ENCODE data around the gene BYSL.

DNA sequence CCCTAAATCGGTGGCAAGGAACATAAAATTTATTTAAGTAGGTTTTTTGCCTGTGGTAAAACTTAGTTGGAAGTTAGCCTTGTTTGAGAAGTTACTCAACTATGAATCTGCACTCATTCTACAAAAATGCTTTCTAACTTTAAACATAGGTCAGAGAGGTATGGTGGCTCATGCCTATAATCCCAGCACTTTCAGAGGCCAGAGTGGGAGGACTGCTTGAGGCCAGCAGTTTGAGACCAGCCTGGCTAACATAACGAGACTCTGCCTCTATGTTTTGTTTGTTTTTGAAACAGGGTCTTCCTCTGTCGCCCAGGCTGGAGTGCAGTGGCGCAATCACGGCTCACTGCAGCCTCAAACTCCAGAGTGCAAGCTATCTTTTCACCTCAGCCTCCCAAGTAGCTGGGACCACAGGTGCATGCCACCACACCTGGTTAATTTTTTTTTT lies 42.3 kb upstream of the BYSL start:
- TF ChIP-seq, protein P1, sequence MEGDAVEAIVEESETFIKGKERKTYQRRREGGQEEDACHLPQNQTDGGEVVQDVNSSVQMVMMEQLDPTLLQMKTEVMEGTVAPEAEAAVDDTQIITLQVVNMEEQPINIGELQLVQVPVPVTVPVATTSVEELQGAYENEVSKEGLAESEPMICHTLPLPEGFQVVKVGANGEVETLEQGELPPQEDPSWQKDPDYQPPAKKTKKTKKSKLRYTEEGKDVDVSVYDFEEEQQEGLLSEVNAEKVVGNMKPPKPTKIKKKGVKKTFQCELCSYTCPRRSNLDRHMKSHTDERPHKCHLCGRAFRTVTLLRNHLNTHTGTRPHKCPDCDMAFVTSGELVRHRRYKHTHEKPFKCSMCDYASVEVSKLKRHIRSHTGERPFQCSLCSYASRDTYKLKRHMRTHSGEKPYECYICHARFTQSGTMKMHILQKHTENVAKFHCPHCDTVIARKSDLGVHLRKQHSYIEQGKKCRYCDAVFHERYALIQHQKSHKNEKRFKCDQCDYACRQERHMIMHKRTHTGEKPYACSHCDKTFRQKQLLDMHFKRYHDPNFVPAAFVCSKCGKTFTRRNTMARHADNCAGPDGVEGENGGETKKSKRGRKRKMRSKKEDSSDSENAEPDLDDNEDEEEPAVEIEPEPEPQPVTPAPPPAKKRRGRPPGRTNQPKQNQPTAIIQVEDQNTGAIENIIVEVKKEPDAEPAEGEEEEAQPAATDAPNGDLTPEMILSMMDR (IDR thresholded peaks at IDR 0.05), result no peak
- TF ChIP-seq POLR2A (IDR thresholded peaks at IDR 0.05), result no peak
- TF ChIP-seq EP300 (IDR thresholded peaks at IDR 0.05), result no peak
